ENCODE results near the gene BUD23.
A peak's percentile ranks its signal among the peaks of the same experiment; 100 is the strongest.
"Not testable (repeated sequence)": the region's sequence is repeated elsewhere in the genome, so short reads cannot be mapped to it uniquely, and the experiment has no call there.

BUD23 gene

DNA sequence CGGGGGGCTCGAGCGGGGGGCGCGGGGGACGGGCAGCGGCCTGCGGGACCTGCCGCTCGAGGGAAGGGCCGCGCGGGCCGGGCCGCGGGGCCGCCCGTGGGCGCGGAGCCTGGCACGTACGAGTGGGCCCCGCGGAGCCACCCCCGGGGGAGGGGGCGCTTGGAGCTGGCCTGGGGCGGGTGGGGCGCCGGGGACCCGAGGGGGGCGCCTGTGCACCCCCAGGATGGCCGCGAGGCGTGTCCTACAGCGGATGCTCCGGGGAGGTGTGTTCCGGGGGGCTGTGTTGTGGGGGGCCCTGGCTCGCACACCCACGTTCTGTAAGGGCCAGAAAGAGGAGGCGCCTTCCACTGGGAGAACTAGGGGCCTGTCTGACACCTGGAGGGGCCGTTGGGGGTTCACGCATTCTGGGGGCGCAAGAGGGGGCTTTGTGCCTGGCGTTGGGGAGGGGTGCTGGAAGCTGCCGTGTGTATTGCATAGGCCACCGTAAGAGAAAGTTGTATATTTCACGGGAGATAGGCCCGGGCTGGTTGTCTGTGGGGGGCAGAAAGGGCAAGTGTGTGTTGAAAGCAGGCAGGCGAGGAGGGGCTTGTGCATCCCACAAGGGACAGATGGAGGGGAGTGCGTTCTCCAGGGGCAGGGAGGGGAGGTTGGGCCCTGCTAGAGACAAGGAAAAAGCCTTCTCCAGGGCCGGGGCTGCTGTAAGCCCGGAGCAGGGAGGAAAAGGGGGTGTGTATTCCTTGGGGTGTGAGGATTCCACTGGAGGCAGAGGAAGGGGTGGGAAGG, 15.1 kb upstream of the BUD23 start:
- DNase-seq, result peak in 1 of 4 experiments; percentile 13

DNA sequence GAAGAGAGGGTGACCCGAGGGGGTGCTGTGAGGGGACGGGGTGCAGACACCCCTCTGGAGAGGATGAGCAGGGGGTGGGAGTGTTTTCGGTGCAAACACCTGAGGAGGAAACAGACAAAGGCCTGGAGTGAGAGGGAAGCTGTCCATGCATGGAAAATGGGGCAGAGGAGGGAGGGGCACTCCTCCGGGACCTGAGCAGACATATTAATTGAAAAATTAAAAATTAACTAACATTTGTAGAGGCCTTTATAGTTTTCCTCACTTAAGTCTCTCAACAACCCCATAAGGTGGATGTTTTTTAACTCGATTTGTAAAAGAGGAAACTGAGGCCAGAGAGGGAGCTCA, 14.5 kb upstream of the BUD23 start:
- DNase-seq, result no peak

DNA sequence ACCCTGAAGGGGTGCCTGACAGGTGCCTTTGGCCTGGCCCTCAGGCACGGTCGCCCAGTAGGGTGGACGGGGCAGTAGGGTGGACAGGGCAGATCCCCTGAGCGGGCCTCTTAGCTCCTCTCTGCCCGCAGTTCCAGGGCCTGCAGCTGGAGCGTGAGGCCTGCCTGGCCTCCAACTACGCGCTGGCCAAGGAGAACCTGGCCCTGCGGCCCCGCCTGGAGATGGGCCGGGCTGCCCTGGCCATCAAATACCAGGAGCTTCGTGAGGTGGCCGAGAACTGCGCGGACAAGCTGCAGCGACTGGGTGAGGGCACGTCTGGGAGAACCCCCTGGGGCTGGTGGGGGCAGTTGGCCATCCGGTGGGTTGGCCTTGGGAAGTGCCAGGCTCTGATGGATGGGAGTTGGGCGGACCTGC, 14.1 kb upstream of the BUD23 start:
- no peak for DNase-seq

DNA sequence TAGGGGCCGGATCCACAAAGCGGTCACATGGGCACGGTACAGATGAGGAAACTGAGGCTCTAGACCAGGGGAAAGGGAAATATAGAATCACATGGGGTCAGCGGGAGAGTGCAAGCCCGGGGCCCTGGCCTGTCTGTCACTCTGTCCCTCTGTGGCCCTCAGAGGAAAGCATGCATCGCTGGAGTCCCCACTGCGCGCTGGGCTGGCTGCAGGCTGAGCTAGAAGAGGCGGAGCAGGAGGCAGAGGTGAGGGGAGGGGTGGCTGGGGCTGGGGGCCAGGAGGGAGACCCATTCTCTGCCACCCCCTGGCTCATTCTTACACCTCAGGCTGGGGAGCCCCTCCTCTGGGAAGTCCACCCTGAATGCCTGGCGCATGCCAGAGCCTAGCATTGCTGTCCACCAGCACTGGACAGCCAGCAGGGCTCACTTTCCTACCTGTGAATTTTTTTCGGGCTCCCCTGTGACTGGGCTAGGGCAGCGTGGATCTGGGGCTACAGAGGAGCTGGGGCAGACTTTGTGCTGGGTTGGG, 13.5 kb upstream of the BUD23 start:
- no peak for DNase-seq

DNA sequence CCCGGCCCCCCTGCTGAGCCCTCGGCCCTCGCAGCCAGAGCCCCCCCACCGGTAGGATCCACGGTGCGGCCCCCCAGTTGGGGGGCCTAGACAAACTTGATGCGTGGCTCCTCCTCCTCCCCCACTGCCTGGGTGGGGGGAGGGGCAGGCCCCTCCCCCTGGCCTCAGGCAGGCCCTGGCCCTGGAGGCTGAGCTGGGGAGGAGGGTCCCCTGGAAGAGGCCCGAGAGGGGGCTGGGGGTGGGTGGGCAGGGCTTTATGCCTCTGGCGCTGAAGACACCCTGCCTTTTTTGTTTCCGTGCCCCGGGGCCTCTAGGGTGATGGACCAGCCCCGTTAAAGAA, 12.1 kb upstream of the BUD23 start:
- no peak for DNase-seq

DNA sequence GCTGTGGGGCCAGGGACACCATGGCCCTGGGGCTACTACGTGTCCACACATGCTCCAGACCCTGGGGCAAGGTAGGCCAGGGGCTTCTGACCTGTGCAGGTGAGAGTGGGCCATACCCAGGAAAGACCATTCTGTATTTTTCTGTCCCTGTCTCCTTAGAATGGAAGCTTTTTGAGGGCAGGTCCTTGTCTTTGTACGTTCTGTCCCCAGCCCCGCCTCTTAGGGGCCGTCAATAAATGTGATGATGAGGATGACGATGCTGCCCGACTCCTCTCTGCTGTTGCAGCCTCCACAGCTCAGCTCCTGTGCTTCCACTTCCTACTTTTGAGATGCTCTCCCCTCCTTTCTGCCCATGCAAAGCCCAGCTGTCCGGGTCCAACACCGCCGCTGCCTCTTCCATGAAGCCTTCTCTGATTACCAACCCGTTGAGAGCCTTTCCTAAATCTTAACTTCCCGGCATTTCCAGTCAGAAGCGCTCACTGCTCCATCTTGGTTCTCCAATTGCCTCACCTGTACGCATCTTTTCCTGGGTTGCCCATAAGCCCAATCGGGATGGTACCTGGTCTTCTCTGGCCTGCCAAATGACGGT, 11.4 kb upstream of the BUD23 start:
- DNase-seq, result no peak

DNA sequence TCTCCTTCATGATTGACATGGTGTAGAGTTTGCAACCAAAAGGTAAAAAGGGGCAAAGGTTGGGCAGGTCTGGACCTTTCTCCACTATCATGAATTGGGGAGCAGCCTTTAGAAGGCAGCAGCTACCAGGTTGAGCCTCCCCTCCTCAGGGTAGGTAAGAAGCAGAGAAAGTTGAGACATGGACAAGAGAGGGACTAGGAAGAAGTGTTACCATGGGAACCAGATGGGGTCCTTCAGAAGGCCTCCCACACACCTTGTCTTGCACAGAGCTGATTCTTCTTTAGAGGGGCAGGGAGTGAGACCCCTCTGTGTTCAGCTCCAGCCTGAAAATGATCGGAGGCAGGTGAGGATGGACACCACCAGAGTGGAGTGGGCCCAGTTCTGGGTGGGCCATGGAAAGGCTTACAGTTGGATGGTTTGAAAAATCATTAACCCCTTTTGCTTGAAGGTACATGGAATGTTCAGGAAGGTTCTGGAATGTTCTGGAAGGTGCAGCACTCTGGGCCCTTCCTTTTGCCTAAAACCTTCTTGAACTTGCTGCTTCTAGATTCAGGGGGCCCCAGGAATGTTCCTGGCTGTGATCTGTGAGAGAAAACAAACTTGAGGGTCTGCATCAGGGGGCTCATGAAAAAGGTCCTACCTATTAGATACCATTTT, 8.8 kb upstream of the BUD23 start:
- DNase-seq, result no peak

DNA sequence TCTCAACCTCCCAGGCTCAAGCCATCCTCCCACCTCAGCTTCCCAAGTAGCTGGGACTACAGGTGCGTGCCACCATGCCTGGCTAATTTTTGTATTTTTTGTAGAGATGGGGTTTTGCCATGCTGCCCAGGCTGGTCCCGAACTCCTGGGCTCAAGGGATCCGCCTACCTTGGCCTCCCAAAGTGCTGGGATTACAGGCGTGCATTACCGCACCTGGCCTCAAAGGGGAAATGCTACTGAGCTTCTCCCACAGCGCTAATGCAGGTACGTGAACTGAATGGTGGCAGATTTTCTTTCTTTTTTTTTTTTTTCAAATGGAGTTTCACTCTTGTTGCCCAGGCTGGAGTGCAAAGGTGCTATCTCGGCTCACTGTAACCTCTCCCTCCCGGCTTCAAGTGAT, 7.3 kb upstream of the BUD23 start:
- DNase-seq, result not testable (repeated sequence)

DNA sequence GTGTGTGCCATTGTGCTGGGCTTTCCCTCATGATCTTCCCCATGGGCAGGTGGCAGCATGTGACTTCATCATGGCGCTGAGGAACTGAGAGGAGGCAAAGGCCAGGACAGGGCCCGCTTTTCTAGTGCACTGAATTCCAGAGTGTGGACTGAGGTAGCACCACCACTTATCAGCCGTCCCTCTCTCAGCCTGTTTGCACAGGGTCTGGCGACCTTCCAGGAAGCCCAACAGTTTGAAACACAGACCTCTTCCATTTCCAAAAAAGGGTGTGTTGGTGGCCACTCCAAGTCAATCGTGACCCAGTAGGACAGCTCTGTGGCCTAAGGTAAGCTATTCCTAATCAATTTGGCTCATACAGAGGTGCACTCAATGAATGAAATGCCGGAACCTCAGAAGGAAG, 4.5 kb upstream of the BUD23 start:
- no peak for DNase-seq

DNA sequence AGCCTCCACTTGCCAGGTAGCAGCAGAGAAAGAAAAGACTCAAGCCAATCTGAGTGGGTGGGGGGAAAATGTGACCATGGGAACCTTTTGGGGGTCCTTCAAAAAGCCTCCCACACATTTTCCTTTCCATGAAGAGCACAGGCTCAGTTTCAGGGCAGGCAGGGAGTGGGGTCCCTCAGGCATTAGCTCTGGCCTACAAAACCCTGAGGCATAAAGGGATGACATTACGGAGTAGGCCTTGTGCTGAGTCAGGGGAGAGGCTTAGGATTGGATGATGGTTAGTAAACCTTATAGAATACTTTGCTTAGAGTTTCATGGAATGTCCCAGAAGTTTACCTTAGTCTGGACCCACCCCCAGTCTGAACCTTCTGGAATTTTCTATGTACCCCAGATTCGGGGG, 3.7 kb upstream of the BUD23 start:
- DNase-seq, result no peak

DNA sequence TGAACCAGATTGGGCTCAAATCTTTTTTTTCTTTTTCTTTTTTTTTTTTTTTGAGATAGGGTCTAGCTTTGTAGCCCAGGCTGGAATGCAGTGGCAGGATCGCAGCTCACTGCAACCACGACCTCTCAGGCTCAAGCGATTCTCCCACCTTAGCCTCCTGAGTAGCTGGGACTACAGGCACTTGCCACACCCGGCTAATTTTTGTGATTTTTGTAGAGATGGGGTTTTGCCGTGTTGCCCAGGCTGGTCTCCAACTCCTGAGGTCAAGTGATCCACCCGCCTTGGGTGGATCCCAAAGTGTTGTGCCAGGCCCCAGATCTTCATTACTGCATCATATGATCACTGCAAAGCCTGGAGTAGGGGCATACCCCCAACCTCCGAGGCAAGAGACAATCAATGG, 2.9 kb upstream of the BUD23 start:
- DNase-seq, result no peak

DNA sequence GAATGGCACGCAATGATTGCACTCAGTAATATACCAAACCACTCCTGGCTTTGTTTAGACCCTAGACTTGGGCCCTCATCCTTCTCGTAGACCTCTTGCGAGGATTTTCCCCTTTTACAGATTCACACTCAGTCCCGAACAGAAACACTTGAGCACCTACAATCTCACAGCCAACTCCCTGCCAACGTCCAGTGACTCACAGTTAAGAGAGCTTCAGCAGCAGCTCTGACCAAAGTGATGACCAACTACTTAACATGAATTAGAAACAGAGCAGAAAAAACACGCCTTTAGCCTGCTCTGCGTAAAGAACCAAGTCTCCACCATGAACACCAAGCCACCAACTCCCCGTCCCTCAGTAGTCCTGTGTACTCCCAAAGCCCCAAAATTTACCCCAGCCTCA, 2.4 kb upstream of the BUD23 start:
- no peak for DNase-seq

DNA sequence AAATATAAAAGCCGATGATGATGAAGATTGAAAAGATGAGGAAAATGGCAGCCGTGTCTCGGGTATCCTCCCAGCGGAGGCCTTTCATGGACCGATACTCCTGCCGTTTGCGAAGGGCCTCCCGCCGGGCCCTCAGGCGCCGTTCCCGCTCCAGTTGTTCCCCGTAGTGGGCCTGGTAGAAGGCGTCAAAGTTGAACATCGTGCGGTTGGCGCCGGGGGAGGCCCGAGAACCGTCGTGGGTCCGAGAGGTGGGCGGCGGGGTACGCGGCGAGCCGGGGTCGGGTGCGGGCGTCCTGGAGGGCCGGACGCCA, 697 bp upstream of the BUD23 start:
- no peak for DNase-seq

DNA sequence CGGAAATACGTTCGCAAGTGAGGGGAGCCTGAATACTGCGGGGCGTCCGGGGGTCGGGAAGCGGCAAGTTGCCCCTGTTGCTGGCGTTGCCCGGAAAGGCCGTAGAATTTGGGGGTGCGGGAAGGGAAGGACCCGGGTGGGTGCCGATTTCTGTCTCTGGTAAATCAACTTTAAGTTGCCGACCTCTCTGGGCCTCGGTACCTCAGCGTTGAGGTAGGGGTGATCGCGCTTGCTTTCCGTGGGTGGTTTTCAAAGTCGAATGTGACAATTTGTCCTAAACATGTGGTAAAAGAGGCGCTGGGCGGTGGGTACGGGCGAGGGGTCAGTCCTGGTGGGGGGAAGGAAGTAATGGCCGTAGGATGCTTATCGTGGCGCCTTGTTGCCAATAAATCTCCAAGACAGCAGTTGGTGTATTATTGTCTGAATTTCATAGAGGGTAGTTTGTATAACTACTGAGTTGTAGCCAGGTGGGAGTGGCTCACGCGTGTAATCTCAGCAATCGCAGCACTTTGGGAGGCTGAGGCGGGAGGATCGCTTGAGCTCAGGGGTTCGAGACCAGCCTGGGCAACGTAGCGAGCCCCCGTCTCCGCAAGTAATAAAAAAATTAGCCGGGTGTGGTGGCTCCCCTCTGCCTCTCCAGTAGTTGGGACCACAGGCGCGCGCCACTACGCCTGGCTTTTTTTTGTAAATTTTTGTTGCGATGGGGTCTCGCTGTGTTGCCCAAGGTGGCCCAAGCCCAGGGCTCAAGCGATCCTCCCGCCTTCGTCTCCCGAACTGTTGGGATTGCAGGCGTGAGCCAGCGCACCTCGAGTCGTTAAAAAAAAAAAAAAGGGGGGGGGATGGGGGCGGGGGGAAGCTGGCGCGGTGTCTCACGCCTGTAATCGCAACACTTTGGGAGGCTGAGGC, 644 bp downstream of the BUD23 start:
- peak in 1 of 4 experiments; percentile 45 for DNase-seq

DNA sequence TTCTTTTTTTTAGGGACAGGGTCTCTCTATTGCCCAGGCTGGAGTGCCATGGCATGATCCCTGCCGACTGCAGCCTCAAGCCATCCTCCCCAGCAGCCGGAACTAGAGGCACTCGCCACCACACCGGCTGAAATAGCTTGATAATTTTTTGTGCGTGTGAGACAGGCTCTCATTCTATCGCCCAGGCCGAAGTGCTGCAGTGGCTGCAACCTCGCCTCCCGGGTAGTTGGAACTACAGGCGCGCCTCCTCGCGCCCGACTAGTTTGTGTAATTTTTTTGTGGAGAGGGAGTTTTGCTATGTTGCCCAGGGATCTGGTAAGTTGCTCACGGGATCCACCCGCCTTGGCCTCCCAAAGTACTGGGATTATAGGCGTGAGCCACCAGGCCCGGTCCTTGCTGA, 1.9 kb downstream of the BUD23 start:
- no peak for DNase-seq

DNA sequence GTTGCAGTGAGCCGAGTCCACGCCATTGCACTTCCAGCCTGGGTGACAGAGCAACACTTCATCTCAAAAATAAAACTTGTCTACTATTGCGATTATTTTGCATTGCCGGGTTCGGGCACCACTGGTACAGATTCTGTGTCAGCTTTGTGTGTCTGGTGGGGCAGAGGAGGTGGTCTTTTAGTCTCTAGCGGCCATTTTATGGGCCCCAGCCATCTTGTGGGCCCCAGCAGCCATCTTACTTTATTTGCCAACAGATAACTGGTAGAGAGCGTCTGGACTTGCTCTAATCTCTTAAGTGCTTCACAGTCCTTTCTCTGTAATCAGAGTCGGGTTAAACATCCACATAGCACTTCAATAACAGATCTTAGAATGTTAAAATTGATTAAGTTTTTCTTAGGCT, 4.9 kb downstream of the BUD23 start:
- no peak for DNase-seq

DNA sequence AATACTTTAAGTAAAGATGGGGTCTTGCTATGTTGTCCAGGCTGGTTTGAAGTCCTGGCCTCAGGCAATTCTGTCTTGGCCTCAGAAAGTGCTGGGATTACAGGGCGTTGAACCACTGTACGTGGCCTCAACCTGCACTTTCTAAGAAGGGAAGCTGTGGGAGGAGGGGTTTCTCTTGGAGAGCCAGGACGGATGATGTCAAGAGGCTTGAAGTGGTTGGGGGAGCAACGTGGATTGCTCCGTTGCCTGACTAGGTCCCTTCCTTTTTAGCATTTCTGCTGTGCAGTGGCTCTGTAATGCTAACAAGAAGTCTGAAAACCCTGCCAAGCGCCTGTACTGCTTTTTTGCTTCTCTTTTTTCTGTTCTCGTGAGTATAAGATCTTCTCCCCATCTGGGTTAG, 7.2 kb downstream of the BUD23 start:
- DNase-seq, result no peak

DNA sequence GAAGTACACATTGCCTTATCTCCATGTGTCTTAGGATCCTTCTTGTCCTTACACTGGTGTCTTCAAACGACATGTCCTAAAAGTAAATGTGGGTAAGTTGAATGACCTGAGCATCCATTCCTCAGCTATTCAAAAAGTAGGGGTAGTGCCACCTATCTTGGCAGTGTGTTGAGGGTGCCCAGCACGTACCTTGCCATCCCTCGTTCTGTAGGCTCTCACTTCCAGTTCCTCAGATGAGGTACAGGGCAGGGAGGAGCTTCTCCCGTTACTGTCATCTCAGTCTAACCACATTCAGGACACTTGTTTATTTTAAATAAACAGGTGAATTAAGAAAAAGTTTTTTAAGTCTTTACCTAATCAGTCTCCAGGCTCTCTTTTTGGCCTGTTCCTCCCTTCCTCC, 13.0 kb downstream of the BUD23 start:
- DNase-seq, result no peak

DNA sequence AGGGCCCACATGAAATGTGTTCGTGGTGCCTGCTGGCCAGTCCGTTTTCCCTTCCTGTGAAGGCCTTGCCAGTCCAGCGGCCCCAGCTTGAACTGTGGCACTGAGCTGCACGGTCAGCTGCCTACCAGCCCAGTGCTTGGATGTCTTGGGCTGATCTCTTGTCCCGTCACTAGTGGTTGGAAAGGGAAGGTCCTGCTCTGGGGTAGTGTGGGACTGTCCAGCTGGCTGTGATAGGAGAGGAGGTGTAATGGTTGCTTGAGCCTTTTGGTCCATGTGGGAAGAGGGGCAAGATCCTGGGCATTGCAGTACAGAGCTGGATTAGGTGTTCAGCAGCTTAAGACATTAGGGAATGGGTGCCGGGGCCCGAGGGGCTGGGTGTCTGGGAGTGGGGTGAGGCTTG, 15.0 kb downstream of the BUD23 start:
- no peak for DNase-seq

DNA sequence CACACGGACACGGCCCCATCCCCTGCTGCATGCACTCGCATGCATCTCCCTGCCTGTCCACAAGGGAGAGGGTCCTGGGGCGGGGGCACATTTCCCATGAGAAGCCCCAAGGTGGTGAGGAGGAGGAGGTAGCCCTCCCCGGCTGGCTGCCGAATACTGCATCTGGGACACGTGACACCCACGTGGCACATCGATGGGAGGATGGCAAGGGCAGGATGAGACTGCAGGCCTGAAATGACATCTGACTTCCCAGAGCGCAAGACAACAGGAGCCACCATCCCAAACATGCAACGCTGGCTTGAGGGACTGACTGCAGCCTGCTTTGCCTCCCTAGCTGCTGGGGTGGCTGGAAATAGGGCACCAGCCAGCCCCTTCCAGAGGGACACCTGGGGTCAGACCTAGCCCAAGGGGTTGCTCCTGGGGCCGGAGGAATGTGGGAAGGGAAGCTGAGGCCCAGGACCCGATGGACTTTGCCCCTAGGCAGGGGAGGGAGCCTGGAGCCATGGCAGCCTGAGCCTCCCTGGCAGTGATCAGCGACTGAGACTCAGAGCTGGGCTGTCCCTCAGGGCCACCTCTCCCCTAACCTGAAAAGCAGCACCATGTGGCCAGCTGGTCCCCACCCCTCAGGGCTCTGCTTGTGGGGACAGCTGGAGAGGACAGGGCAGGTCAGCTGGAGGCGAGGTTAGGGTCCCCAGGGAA, 16.1 kb downstream of the BUD23 start:
- no peak for DNase-seq

DNA sequence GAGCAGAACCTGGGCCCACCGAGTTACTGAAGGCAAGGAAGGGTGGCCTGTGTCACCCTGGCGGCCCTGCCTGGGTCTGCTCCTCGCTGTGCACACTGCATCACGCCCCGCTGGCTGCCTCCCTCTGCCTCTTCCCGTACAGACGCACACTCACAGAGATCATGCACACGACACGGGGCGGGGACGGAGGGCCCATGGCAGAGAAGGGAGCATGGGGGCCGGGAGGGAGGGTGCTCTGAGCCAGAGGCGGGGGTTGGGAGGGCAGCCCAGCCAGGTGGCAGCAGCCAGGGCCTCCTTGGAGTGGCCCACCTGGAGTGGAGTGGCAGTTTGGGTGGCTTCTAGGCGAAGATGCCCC, 16.6 kb downstream of the BUD23 start:
- DNase-seq, result no peak

DNA sequence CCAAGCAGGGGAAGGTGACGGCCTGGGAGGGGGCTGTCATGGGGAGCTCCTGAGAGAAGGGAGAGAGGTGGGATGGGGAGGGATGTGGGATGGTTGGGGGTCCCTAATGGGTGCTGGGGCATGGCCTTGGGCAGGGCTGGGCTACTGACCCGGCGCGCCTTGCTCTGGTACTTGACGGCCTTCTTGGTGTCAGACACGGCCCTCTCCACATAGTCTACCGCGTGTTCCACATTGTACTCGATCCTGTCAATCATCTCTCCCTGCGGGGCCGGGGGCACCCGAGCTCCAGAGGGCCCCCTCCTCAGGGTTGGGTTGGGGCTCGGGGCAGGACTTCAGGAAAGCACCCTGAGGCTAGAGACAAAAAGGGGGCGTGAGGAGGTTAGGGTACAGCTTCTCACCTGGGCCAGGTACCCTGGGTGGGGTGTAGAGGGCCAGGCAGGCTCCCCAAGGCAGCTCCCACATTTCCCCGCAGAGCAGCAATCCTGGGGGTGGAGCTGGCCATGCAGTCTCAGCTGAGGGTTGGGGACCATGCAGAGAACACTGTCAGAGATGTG, 17.3 kb downstream of the BUD23 start:
- DNase-seq, result no peak

Data from activated naive CD4-positive, alpha-beta T cell (primary cell).